HEK293T (cell line): ENCODE data around the gene SENP1.

Experiments used
- ELF4 ChIP-seq: fragments of 450-650 bp; IDR thresholded peaks from 2 replicates; pipeline ENCODE4 v1.6.1; 2017; ENCODE audit warnings: antibody characterized with exemption
- FOXK2 ChIP-seq: fragments of 450-650 bp; IDR thresholded peaks from 2 replicates; pipeline ENCODE4 v1.6.1; 2016; ENCODE audit warnings: mild to moderate bottlenecking
- FOXM1 ChIP-seq: fragments of 450-650 bp; IDR thresholded peaks from 2 replicates; pipeline ENCODE4 v1.6.1; 2017; ENCODE audit warnings: mild to moderate bottlenecking, borderline replicate concordance
- NFRKB ChIP-seq: fragments of 450-650 bp; IDR thresholded peaks from 2 replicates; pipeline ENCODE4 v1.6.1; 2016; ENCODE audit warnings: mild to moderate bottlenecking, moderate library complexity
- SP1 ChIP-seq: fragments of 450-650 bp; IDR thresholded peaks from 2 replicates; pipeline ENCODE4 v1.6.1; 2017
- TARDBP ChIP-seq: fragments of 450-650 bp; IDR thresholded peaks from 2 replicates; pipeline ENCODE4 v1.6.1; 2016
- ZNF384 ChIP-seq: fragments of 450-650 bp; IDR thresholded peaks from 2 replicates; pipeline ENCODE4 v1.6.1; 2016

DNA sequence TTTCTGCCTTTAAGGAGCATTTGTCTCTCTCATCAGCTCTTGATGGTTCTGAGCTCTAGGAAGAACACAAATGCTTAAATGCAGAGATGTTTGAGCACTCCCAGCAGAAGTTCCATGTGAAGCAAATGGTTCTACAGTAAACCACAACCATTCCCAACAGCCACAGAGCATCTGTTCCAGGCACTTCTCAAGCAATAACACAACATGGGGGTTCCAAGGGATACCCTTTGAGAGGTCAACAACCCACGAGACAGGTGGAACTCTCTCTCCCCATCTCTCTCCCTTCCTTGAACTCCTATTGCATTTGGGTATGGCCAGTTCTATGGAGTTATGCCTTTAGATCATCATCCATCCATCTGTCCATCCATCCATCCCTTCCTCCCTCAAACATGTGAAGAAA lies 96.4 kb downstream of the SENP1 start:
- TF ChIP-seq SP1 (no peak), TARDBP (no peak), FOXM1 (no peak), ELF4 (no peak), NFRKB (no peak), FOXK2 (no peak), ZNF384 (no peak)
